ENCODE measurements around the gene ITGA3.

DNA sequence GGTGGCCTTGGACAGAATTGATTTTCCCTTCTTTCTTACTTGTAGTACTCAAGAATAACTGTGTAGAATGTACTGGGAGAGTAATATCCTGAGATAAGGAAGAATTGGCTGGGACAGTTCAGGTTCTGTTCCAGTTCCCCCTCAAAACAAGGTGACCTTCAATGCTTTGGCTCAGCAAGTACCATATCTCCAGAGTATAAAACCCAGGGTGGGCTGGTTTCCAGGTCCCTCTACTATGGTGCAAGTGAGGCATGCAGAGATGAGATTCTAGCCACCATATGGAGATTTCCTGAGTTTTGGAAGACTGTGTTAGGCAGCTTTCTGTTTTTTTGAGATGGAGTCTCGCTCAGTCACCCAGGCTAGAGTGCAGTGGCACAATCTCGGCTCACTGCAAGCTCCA lies 42.8 kb upstream of the ITGA3 start:
- no peak for TF ChIP-seq POLR2AphosphoS5 (IDR thresholded peaks at IDR 0.05)
- TF ChIP-seq, protein P1, sequence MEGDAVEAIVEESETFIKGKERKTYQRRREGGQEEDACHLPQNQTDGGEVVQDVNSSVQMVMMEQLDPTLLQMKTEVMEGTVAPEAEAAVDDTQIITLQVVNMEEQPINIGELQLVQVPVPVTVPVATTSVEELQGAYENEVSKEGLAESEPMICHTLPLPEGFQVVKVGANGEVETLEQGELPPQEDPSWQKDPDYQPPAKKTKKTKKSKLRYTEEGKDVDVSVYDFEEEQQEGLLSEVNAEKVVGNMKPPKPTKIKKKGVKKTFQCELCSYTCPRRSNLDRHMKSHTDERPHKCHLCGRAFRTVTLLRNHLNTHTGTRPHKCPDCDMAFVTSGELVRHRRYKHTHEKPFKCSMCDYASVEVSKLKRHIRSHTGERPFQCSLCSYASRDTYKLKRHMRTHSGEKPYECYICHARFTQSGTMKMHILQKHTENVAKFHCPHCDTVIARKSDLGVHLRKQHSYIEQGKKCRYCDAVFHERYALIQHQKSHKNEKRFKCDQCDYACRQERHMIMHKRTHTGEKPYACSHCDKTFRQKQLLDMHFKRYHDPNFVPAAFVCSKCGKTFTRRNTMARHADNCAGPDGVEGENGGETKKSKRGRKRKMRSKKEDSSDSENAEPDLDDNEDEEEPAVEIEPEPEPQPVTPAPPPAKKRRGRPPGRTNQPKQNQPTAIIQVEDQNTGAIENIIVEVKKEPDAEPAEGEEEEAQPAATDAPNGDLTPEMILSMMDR (IDR thresholded peaks at IDR 0.05): no peak
